Stimulated activated CD4-positive, alpha-beta T cell treated with anti-CD3 and anti-CD28 coated beads, Interleukin-15, amount 100 ng/mL, for 48 hours (primary cell): Measurements from ENCODE around the gene MMP24OS.

Source experiments
- DNase-seq, 2 donors: peaks; one replicate each; pipeline ENCODE4 v3.0.0-alpha.2; 2020; ENCODE audit warnings: low read depth in 2 of 2

Gene MMP24OS

GRCh38 chr20:35291654-35292503 is 14.0 kb upstream of the MMP24OS start, which contains the start of gene FAM83C:
TSS of gene FAM83C (minus strand) at chr20:35292425. CDS start at chr20:35292304, 121 bp downstream.
- no peak for DNase-seq

GRCh38 chr20:35290887-35291417 is 13.0 kb upstream of the MMP24OS start:
- DNase-seq = no peak

- DNase-seq = no peak
Measured at GRCh38 chr20:35290186-35290886, 12.4 kb upstream of the MMP24OS start.

GRCh38 chr20:35288325-35289060 is 10.6 kb upstream of the MMP24OS start:
- no peak for DNase-seq

- no peak for DNase-seq
Measured at GRCh38 chr20:35287509-35288324, 9.8 kb upstream of the MMP24OS start.

GRCh38 chr20:35286899-35287508 is 9.1 kb upstream of the MMP24OS start:
- DNase-seq = no peak

GRCh38 chr20:35286077-35286898 is 8.4 kb upstream of the MMP24OS start:
- no peak for DNase-seq

GRCh38 chr20:35285806-35286076 is 7.8 kb upstream of the MMP24OS start:
- no peak for DNase-seq

- DNase-seq = no peak
Measured at GRCh38 chr20:35284992-35285805, 7.3 kb upstream of the MMP24OS start.

GRCh38 chr20:35284267-35284991 is 6.5 kb upstream of the MMP24OS start, which contains the start of gene EIF6:
TSS of gene EIF6 (minus strand) at chr20:35284772. CDS start at chr20:35284487, 285 bp downstream.
- DNase-seq = peak; percentile 74 to 75

- DNase-seq = no peak
Measured at GRCh38 chr20:35283441-35284266, 5.7 kb upstream of the MMP24OS start.

- no peak for DNase-seq
Measured at GRCh38 chr20:35281506-35282101, 3.7 kb upstream of the MMP24OS start.

GRCh38 chr20:35280523-35280922 is 2.6 kb upstream of the MMP24OS start:
- no peak for DNase-seq

- no peak for DNase-seq
Measured at GRCh38 chr20:35279533-35280174, 1.7 kb upstream of the MMP24OS start.

- DNase-seq = no peak
Measured at GRCh38 chr20:35279040-35279439, 1.1 kb upstream of the MMP24OS start.

- no peak for DNase-seq
Measured at GRCh38 chr20:35277127-35277526, 795 bp downstream of the MMP24OS start.

GRCh38 chr20:35276408-35276807 is 1.5 kb downstream of the MMP24OS start:
- DNase-seq = no peak
